ENCODE results near the gene PARD6B. TPM values are rescaled to one million over a fixed set of nuclear protein-coding genes. Genes with fewer than 3 reads are reported as not detected.

The PARD6B gene
- polyA plus RNA-seq, 4 donors = 1.3 to 28.0 (median 23.9) TPM

- no peak for DNase-seq (ENCODE audit: low read depth in 4 of 4, low spot score in 3 of 4)
Measured at GRCh38 chr20:50723672-50724071, 7.7 kb upstream of the PARD6B start.

GRCh38 chr20:50724112-50724725 lies 7.2 kb upstream of the PARD6B start:
- no peak for DNase-seq (ENCODE audit: low read depth in 4 of 4, low spot score in 3 of 4)

- peak in 1 of 4 donors; percentile 67 for DNase-seq (ENCODE audit: low read depth in 4 of 4, low spot score in 3 of 4)
Measured at GRCh38 chr20:50724851-50725723, 6.3 kb upstream of the PARD6B start.

- no peak for DNase-seq (ENCODE audit: low read depth in 4 of 4, low spot score in 3 of 4)
Measured at GRCh38 chr20:50725724-50726005, 5.7 kb upstream of the PARD6B start.

- no peak for DNase-seq (ENCODE audit: low read depth in 4 of 4, low spot score in 3 of 4)
Measured at GRCh38 chr20:50726955-50727791, 4.2 kb upstream of the PARD6B start.

- no peak for DNase-seq (ENCODE audit: low read depth in 4 of 4, low spot score in 3 of 4)
Measured at GRCh38 chr20:50727792-50728485, 3.4 kb upstream of the PARD6B start.

GRCh38 chr20:50728486-50728980 lies 2.8 kb upstream of the PARD6B start:
- no peak for DNase-seq (ENCODE audit: low read depth in 4 of 4, low spot score in 3 of 4)

GRCh38 chr20:50728981-50729874 lies 2.2 kb upstream of the PARD6B start:
- DNase-seq (ENCODE audit: low read depth in 4 of 4, low spot score in 3 of 4) = no peak

GRCh38 chr20:50729901-50730764 lies 1.2 kb upstream of the PARD6B start:
- no peak for DNase-seq (ENCODE audit: low read depth in 4 of 4, low spot score in 3 of 4)

GRCh38 chr20:50730765-50731054 lies 670 bp upstream of the PARD6B start:
- DNase-seq (ENCODE audit: low read depth in 4 of 4, low spot score in 3 of 4) = no peak

GRCh38 chr20:50731930-50732690 lies 730 bp downstream of the PARD6B start:
- DNase-seq (ENCODE audit: low read depth in 4 of 4, low spot score in 3 of 4) = no peak

GRCh38 chr20:50733644-50734349 lies 2.4 kb downstream of the PARD6B start:
- no peak for DNase-seq (ENCODE audit: low read depth in 4 of 4, low spot score in 3 of 4)

GRCh38 chr20:50734730-50735679 lies 3.6 kb downstream of the PARD6B start:
- DNase-seq (ENCODE audit: low read depth in 4 of 4, low spot score in 3 of 4) = no peak

GRCh38 chr20:50735813-50736212 lies 4.4 kb downstream of the PARD6B start:
- DNase-seq (ENCODE audit: low read depth in 4 of 4, low spot score in 3 of 4) = no peak

- no peak for DNase-seq (ENCODE audit: low read depth in 4 of 4, low spot score in 3 of 4)
Measured at GRCh38 chr20:50737352-50737751, 6.0 kb downstream of the PARD6B start.

GRCh38 chr20:50743087-50743486 lies 11.7 kb downstream of the PARD6B start:
- no peak for DNase-seq (ENCODE audit: low read depth in 4 of 4, low spot score in 3 of 4)
